Osteoblast (primary cell): ENCODE measurements around the gene CNTNAP4. TPM values are rescaled to one million over a fixed set of nuclear protein-coding genes. Genes with fewer than 3 reads are reported as not detected.

ENCODE experiments used
- DNase-seq: peaks from one replicate; pipeline ENCODE4 v3.0.0; 2011; ENCODE audit warnings: low spot score, mixed read lengths; ENCODE audit not compliant: insufficient read length; ENCODE audit errors: missing footprints
- H2AFZ ChIP-seq: 2 replicates; pipeline ENCODE4 v1.6.0; 2011; ENCODE audit warnings: mild to moderate bottlenecking, low read length
- H3K27ac ChIP-seq: 2 replicates; pipeline ENCODE4 v1.5.1; 2011; ENCODE audit warnings: mild to moderate bottlenecking, low read depth, low read length, moderate library complexity
- H3K27me3 ChIP-seq: 2 replicates; pipeline ENCODE4 v1.6.0; 2012; ENCODE audit warnings: mild to moderate bottlenecking, control low read depth, inconsistent platforms, low read length, moderate library complexity; ENCODE audit not compliant: insufficient read depth
- H3K36me3 ChIP-seq: 2 replicates; pipeline ENCODE4 v1.5.1; 2011; ENCODE audit warnings: mild to moderate bottlenecking, low read length, control low read depth, moderate library complexity; ENCODE audit not compliant: insufficient read depth
- H3K4me1 ChIP-seq: 2 replicates; pipeline ENCODE4 v1.5.1; 2011; ENCODE audit warnings: mild to moderate bottlenecking, low read length, control low read depth, moderate library complexity; ENCODE audit not compliant: insufficient read depth
- H3K4me2 ChIP-seq: 2 replicates; pipeline ENCODE4 v1.6.0; 2011; ENCODE audit warnings: mild to moderate bottlenecking, low read length; ENCODE audit not compliant: insufficient read depth
- H3K4me3 ChIP-seq: fragments of 200-600 bp; sonication (generic); 3 replicates; pipeline ENCODE4 v1.5.1; 2012; ENCODE audit warnings: mild to moderate bottlenecking, low read length, inconsistent platforms; ENCODE audit not compliant: insufficient read depth
- H3K79me2 ChIP-seq: 2 replicates; pipeline ENCODE4 v1.6.0; 2012; ENCODE audit warnings: mild to moderate bottlenecking, low read length, control low read depth, inconsistent platforms; ENCODE audit not compliant: insufficient read depth
- H3K9me3 ChIP-seq: 2 replicates; pipeline ENCODE4 v1.5.1; 2011; ENCODE audit warnings: low read depth, low read length, control low read depth
- H4K20me1 ChIP-seq: 2 replicates; pipeline ENCODE4 v1.6.0; 2012; ENCODE audit warnings: mild to moderate bottlenecking, low read length, control low read depth; ENCODE audit not compliant: insufficient read depth
- CTCF ChIP-seq: IDR thresholded peaks from 2 replicates; pipeline ENCODE4 v1.5.1; 2011; ENCODE audit warnings: mild to moderate bottlenecking, low read depth, low read length, moderate library complexity; ENCODE audit errors: extremely low read depth
- total RNA-seq: library from RNA; depleted of rRNA; stranded (reverse); fragments of >200 nt; gene quantifications from 2 replicates; pipeline ENCODE4 v1.2.3, GENCODE V29; 2012

Gene CNTNAP4
- total RNA-seq, 1 donor: under 0.01 TPM

- Histone ChIP-seq H4K20me1 (no peaks in the 10 kb centered on the region), H3K4me2 (no peak overlapping the region), H3K27ac (no peak overlapping the region), H3K27me3 (no peaks in the 10 kb centered on the region), H3K9me3 (no peaks in the 10 kb centered on the region), H3K4me3 (no peak overlapping the region), H3K4me1 (no peaks in the 10 kb centered on the region), H3K79me2 (no peaks in the 10 kb centered on the region), H2AFZ (no peak overlapping the region), H3K36me3 (no peaks in the 10 kb centered on the region)
- DNase-seq: no peak
- no peak for TF ChIP-seq CTCF
Observed at GRCh38 chr16:76490036-76490639, 212.9 kb downstream of the CNTNAP4 start.

- no peak overlapping the region for H3K4me2 ChIP-seq
- no peak overlapping the region for H2AFZ ChIP-seq
- no peaks in the 10 kb centered on the region for H3K9me3 ChIP-seq
- no peak overlapping the region for H3K4me3 ChIP-seq
- H3K27me3 ChIP-seq: no peaks in the 10 kb centered on the region
- H3K4me1 ChIP-seq: no peaks in the 10 kb centered on the region
- H4K20me1 ChIP-seq: no peaks in the 10 kb centered on the region
- no peak for DNase-seq
- no peaks in the 10 kb centered on the region for H3K79me2 ChIP-seq
- no peak overlapping the region for H3K27ac ChIP-seq
- TF ChIP-seq CTCF: no peak
- H3K36me3 ChIP-seq: no peaks in the 10 kb centered on the region
Observed at GRCh38 chr16:76500006-76500405, 222.8 kb downstream of the CNTNAP4 start.

- Histone ChIP-seq H3K79me2 (no peaks in the 10 kb centered on the region), H3K4me2 (no peak overlapping the region), H2AFZ (no peak overlapping the region), H4K20me1 (no peaks in the 10 kb centered on the region), H3K27me3 (no peaks in the 10 kb centered on the region), H3K9me3 (no peaks in the 10 kb centered on the region), H3K36me3 (no peaks in the 10 kb centered on the region), H3K4me3 (no peak overlapping the region), H3K27ac (no peak overlapping the region), H3K4me1 (no peaks in the 10 kb centered on the region)
- DNase-seq: no peak
- TF ChIP-seq CTCF: no peak
Observed at GRCh38 chr16:76502063-76502462, 224.9 kb downstream of the CNTNAP4 start.

- no peaks in the 10 kb centered on the region for H3K9me3 ChIP-seq
- no peaks in the 10 kb centered on the region for H3K36me3 ChIP-seq
- no peak for TF ChIP-seq CTCF
- no peak overlapping the region for H3K4me3 ChIP-seq
- H3K27ac ChIP-seq: no peak overlapping the region
- no peaks in the 10 kb centered on the region for H4K20me1 ChIP-seq
- no peaks in the 10 kb centered on the region for H3K79me2 ChIP-seq
- H3K4me2 ChIP-seq: no peak overlapping the region
- DNase-seq: no peak
- no peak overlapping the region for H2AFZ ChIP-seq
- H3K4me1 ChIP-seq: no peaks in the 10 kb centered on the region
- no peaks in the 10 kb centered on the region for H3K27me3 ChIP-seq
Observed at GRCh38 chr16:76502555-76502954, 225.4 kb downstream of the CNTNAP4 start.
